NCI-H69 (cell line): ENCODE measurements around the gene RIT2.
"Not testable (repeated sequence)": the region's sequence is repeated elsewhere in the genome, so short reads cannot be mapped to it uniquely, and the experiment has no call there.

ENCODE experiments used
- DNase-seq: peaks from one replicate; lab custom pipeline; 2025; lab: John Stamatoyannopoulos, UW

Gene RIT2

GRCh38 chr18:42838546-42839145 is 276.8 kb downstream of the RIT2 start:
- no peak for DNase-seq

- peak; percentile 54 for DNase-seq
Observed at GRCh38 chr18:42830936-42831335, 284.5 kb downstream of the RIT2 start.

- DNase-seq, result peak; percentile 89
Observed at GRCh38 chr18:42828881-42829280, 286.6 kb downstream of the RIT2 start.

- no peak for DNase-seq
Observed at GRCh38 chr18:42824178-42824577, 291.3 kb downstream of the RIT2 start.

GRCh38 chr18:42822711-42823110 is 292.8 kb downstream of the RIT2 start:
- no peak for DNase-seq

GRCh38 chr18:42821492-42821891 is 294.0 kb downstream of the RIT2 start:
- DNase-seq, result peak; percentile 38

GRCh38 chr18:42814618-42815017 is 300.9 kb downstream of the RIT2 start:
- peak; percentile 64 for DNase-seq

GRCh38 chr18:42814184-42814583 is 301.3 kb downstream of the RIT2 start:
- DNase-seq, result no peak

GRCh38 chr18:42813570-42813969 is 301.9 kb downstream of the RIT2 start:
- no peak for DNase-seq

GRCh38 chr18:42807887-42808286 is 307.6 kb downstream of the RIT2 start:
- DNase-seq, result no peak

- no peak for DNase-seq
Observed at GRCh38 chr18:42801706-42802105, 313.8 kb downstream of the RIT2 start.

- DNase-seq, result peak; percentile 93
Observed at GRCh38 chr18:42798606-42799170, 316.8 kb downstream of the RIT2 start.

GRCh38 chr18:42795213-42795789 is 320.2 kb downstream of the RIT2 start:
- DNase-seq, result not testable (repeated sequence)

GRCh38 chr18:42792731-42793130 is 322.8 kb downstream of the RIT2 start:
- no peak for DNase-seq

- DNase-seq, result no peak
Observed at GRCh38 chr18:42784632-42785031, 330.9 kb downstream of the RIT2 start.

- DNase-seq, result no peak
Observed at GRCh38 chr18:42782929-42783328, 332.6 kb downstream of the RIT2 start.

- peak; percentile 98 for DNase-seq
Observed at GRCh38 chr18:42781298-42781815, 334.1 kb downstream of the RIT2 start.

- DNase-seq, result peak; percentile 75
Observed at GRCh38 chr18:42780171-42780570, 335.3 kb downstream of the RIT2 start.

GRCh38 chr18:42778445-42779042 is 336.9 kb downstream of the RIT2 start:
- DNase-seq, result peak; percentile 57

GRCh38 chr18:42778024-42778423 is 337.5 kb downstream of the RIT2 start:
- peak; percentile 80 for DNase-seq

GRCh38 chr18:42773870-42774269 is 341.6 kb downstream of the RIT2 start:
- no peak for DNase-seq

GRCh38 chr18:42771936-42772335 is 343.5 kb downstream of the RIT2 start:
- DNase-seq, result no peak

GRCh38 chr18:42765302-42765701 is 350.2 kb downstream of the RIT2 start:
- DNase-seq, result peak; percentile 99
